Ishikawa (cell line): ENCODE measurements around the gene GARNL3.

Experiments
- CEBPB ChIP-seq: IDR thresholded peaks from 2 replicates; pipeline ENCODE4 v1.6.1; 2012
- CREB1 ChIP-seq: IDR thresholded peaks from 2 replicates; pipeline ENCODE4 v1.6.1; 2012; ENCODE audit warnings: low read depth
- EGR1 ChIP-seq: IDR thresholded peaks from 2 replicates; pipeline ENCODE4 v1.6.1; 2012
- EP300 ChIP-seq: IDR thresholded peaks from 2 replicates; pipeline ENCODE4 v1.6.1; 2012; ENCODE audit warnings: borderline replicate concordance
- FOXM1 ChIP-seq: IDR thresholded peaks from 2 replicates; pipeline ENCODE4 v1.6.1; 2012; ENCODE audit warnings: low read depth, borderline replicate concordance
- MAX ChIP-seq: IDR thresholded peaks from 2 replicates; pipeline ENCODE4 v1.6.1; 2012
- NFIC ChIP-seq: IDR thresholded peaks from 2 replicates; pipeline ENCODE4 v1.6.1; 2012
- RAD21 ChIP-seq: IDR thresholded peaks from 2 replicates; pipeline ENCODE4 v1.6.1; 2012; ENCODE audit warnings: low read depth
- REST ChIP-seq: IDR thresholded peaks from 2 replicates; pipeline ENCODE4 v1.6.1; 2012; ENCODE audit warnings: low read depth, mild to moderate bottlenecking
- TAF1 ChIP-seq: IDR thresholded peaks from 2 replicates; pipeline ENCODE4 v1.6.1; 2012; ENCODE audit warnings: low read depth, mild to moderate bottlenecking
- TCF12 ChIP-seq: IDR thresholded peaks from 2 replicates; pipeline ENCODE4 v1.6.1; 2012; ENCODE audit warnings: low read depth
- TEAD4 ChIP-seq: IDR thresholded peaks from 2 replicates; pipeline ENCODE4 v1.6.1; 2012
- USF1 ChIP-seq: IDR thresholded peaks from 2 replicates; pipeline ENCODE4 v1.6.1; 2012
- YY1 ChIP-seq: IDR thresholded peaks from 2 replicates; pipeline ENCODE4 v1.6.1; 2012; ENCODE audit warnings: low read depth
- ZBTB7A ChIP-seq: IDR thresholded peaks from 2 replicates; pipeline ENCODE4 v1.6.1; 2012; ENCODE audit warnings: low read depth

GARNL3 gene

DNA sequence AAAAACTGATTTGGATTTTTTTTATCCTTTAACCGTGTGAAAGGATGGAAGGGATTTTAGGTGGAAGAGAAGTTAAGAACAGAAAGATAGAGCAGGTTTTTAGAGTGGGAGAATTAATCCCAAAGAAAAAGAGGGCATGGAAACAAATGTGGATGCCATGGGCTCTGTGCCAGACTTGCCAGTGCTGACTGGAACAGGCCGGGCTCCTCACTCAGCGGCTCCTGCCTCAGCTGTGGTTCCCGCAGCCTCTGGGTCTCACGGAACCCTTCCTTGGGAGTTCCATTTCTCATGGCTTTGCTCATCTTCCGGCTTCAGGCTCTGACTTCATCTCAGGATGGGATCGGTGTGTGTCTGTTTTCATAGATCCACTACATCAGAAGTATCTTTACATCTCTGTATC is 102.0 kb downstream of the GARNL3 start:
- TF ChIP-seq TAF1 (no peak), NFIC (no peak), EP300 (no peak), RAD21 (no peak), TCF12 (no peak), EGR1 (no peak), MAX (no peak), USF1 (no peak), FOXM1 (no peak), YY1 (no peak), TEAD4 (no peak), REST (no peak), ZBTB7A (no peak), CREB1 (no peak), CEBPB (no peak)

DNA sequence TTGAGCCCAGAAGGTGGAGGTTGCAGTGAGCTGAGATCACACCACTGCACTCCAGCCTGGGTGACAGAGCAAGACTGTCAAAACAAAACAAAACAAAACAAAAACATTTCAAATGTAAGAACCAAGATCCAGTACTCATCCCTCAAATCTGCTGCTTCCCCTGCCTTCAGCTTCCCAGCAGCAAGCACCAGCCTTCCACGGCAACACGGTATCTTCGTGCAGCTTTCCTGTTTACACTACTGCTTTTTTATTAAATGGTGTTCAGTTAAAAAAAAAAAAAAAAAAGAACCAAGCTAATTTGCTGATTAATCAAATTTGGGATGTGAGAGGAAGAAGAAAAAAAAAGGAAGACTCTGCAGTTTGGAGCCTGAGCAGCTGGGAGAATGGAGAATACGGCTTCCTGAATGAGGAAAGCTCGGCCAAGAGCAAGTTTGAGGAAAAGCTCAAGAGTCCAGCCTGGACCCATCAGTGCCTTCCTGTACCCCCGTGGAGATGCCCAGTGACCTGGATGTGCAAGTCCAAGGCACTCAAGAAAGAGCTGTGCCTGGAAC is 104.4 kb downstream of the GARNL3 start:
- TF ChIP-seq ZBTB7A = no peak
- no peak for TF ChIP-seq TEAD4
- TF ChIP-seq REST = no peak
- TF ChIP-seq FOXM1 = no peak
- no peak for TF ChIP-seq TAF1
- TF ChIP-seq YY1 = no peak
- no peak for TF ChIP-seq CEBPB
- no peak for TF ChIP-seq EGR1
- TF ChIP-seq USF1 = no peak

GRCh38 chr9:127369428-127369827 is 104.9 kb downstream of the GARNL3 start:
- no peak for TF ChIP-seq MAX
- TF ChIP-seq TCF12 = no peak
- no peak for TF ChIP-seq USF1
- TF ChIP-seq FOXM1 = no peak
- TF ChIP-seq TEAD4 = no peak
- no peak for TF ChIP-seq CEBPB
- TF ChIP-seq RAD21 = no peak
- no peak for TF ChIP-seq NFIC

GRCh38 chr9:127370147-127370579 is 105.6 kb downstream of the GARNL3 start:
- TF ChIP-seq YY1 (no peak), CREB1 (no peak), MAX (no peak), ZBTB7A (no peak), EP300 (no peak), EGR1 (no peak), FOXM1 (no peak), USF1 (no peak), RAD21 (no peak), CEBPB (no peak), REST (no peak), TCF12 (no peak), NFIC (no peak), TAF1 (no peak), TEAD4 (no peak)
